Muscle of back (tissue), 11 donors: ENCODE measurements around the gene ZDHHC18. TPM values are rescaled to one million over a fixed set of nuclear protein-coding genes. Genes with fewer than 3 reads are reported as not detected.

Experiments used
- DNase-seq, 3 donors: peaks; one replicate each; pipeline versions ENCODE4 v3.0.0 to v3.0.0-alpha.2; 2013
- polyA plus RNA-seq, 10 donors: library from polyadenylated mRNA; unstranded; fragments of 120-200 nt; gene quantifications; one replicate each; pipeline ENCODE4 v1.2.1, GENCODE V29; 2013; ENCODE audit not compliant: insufficient read length in 10 of 10

Gene ZDHHC18
- polyA plus RNA-seq, 10 donors = 14.5 to 19.7 (median 16.7) TPM

DNA sequence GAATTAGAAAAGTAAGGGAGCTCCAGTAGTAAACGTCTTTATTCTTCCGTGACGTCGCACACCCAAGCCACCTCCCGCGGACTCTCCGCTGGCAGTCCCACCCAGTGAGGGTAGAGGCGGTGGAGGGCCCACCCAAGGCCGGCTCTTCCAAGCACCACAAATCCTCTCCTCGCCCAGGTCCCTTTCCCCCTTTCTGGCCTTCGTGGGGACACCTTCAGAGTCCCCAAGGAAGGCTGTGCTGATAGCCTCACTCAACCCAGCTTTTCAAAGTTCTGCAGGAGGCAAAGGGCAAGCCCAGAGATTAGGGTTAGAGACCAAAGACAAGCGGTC lies 63.9 kb downstream of the ZDHHC18 start:
- no peak for DNase-seq

DNA sequence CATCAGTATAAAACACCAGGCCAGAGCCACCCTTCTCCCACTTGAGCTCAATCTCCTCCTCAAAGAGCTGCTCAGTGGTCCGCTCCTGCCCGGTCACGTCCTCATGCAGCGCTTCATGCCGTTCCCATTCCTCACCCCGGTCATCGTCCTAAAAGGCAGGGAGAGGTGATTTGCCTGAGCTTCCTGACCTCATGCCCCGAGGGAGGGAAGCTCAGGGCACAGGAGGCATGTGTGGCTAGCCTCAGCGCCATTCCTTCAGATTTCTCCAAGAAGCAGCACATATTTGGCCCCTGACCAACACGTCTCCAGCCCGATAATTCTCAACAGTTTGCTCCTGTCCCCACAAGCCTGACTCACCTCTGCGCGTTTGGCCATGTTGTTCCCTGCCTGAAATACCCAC lies 67.8 kb downstream of the ZDHHC18 start:
- DNase-seq = no peak

DNA sequence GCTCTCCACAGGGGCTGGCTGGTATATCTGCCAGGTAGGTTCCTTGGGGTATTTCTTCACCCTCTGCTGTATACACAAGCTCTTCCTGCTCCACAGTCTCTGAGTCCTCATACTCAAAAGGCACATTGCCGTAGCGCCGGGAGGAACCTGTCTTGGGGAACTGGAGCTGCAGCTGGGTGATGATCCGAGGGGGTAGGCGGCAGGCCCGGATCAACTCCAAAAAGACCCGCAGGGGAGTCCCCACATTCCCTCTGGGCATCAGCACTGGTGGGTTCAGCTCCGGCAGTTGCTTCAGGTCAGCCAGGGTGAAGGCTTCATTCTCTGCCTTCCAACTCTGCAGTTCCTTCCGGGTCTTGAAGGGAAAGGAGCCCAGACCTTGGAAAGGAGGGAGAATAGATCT lies 70.9 kb downstream of the ZDHHC18 start:
- DNase-seq = no peak

DNA sequence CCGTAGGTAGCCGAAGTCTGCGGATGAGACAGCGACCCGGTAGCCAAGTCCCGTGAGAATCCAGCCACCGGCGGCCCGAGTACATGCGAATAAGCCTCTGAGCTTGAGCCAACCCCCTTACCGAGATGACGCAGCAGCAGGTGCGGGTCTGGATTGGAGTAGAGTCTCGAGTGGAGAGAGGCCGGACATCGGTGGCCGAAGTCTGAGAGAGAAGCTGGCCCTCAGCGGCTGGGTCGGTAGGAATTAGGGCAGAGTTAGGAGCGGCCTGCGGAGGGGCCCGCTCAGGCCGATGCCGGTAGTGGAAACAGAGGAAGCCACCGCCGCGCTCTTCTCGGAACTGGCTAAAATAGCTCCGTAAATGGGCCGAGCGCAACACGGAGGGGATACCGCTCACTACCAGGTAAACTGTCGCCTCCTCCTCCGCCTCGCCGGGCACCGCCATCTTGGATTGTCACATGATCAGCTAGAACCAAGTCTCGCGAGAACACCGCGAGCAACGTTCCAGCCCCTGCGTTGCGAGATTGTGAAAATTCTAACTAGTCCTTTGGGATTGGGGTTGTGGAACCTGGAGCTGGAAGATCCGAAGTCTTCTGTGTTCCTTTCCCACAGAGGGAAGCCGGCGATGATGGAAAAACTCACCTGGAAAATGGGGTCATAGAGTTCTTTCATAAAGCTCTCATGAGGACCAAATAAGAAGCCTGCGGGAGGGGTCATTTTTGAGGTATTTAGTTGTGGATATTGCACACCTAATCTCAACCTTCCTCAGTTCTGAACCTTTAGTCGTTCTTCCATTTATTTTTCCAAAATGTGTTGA lies 73.7 kb downstream of the ZDHHC18 start, which contains the start of gene GPATCH3:
TSS of gene GPATCH3 (minus strand) at position 467 of the 814 bp plus-strand sequence. CDS start at position 442, 25 bp downstream.
- DNase-seq = peak; percentile 93 to 96 (median 94)

DNA sequence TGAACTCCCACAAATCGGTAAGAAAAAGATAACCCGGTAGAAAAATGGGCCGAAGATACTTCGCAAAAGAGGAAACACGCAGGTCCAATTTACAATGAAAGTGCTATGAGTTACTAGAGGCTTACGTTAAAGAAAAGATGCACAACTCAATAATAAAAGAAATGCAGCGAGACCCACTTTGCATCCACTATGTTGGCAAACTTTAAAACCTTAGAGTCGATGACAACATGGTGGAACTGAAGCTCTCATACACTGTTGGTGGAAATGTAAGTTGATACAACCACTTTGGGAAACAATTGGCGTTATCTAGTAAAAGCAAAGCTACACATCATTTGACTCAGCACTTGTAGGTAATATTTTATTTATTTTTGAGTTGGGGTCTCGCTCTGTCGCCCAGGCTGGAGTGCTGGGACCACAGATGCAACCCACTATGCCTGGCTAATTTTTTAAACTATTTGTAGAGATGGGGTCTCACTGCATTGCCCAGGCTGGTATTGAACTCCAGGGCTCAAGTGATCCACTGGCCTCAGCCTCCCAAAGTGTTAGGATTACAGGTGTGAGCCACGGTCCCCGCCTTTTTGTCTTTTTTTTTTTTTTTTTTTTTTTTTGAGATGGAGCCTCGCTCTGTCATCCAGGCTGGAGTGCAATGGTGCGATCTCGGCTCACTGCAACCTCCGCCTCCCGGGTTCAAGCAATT lies 74.5 kb downstream of the ZDHHC18 start:
- DNase-seq = no peak

Other genes with a start within 250 kb of the ZDHHC18 start
- 10 to 100 TPM; 39.9 to 50.6 (median 45.2) TPM for gene ARID1A, start 130.7 kb upstream of the ZDHHC18 start, polyA plus RNA-seq
- gene PIGV, start 38.7 kb upstream of the ZDHHC18 start, polyA plus RNA-seq = 1 to 10 TPM; 5.3 to 9.8 (median 7.2) TPM
- gene SFN, start 36.5 kb downstream of the ZDHHC18 start, polyA plus RNA-seq = 10 to 100 TPM in 2 of 10 donors, under 1 TPM in 8; 0.17 to 36.0 (median 0.26) TPM
- 10 to 100 TPM; 16.0 to 21.2 (median 17.0) TPM for gene GPN2, start 63.6 kb downstream of the ZDHHC18 start, polyA plus RNA-seq
- gene GPATCH3, start 73.8 kb downstream of the ZDHHC18 start, polyA plus RNA-seq = 10 to 100 TPM in 4 of 10 donors, 1 to 10 TPM in 6; 7.7 to 12.8 (median 9.5) TPM
- under 1 TPM in 1 of 10 donors, not detected in 9; 0.11 TPM for gene NR0B2, start 87.3 kb downstream of the ZDHHC18 start, polyA plus RNA-seq
- gene NUDC, start 95.1 kb downstream of the ZDHHC18 start, polyA plus RNA-seq = 10 to 100 TPM; 43.3 to 69.6 (median 51.7) TPM
- 1 to 10 TPM in 2 of 10 donors, not detected in 8; 1.5 to 1.6 TPM for gene KDF1, start 133.8 kb downstream of the ZDHHC18 start, polyA plus RNA-seq
- gene TRNP1, start 167.0 kb downstream of the ZDHHC18 start, polyA plus RNA-seq = 1 to 10 TPM in 9 of 10 donors, under 1 TPM in 1; 0.80 to 6.2 (median 1.8) TPM
- 1 to 10 TPM in 2 of 10 donors, under 1 TPM in 8; 0.31 to 1.7 (median 0.55) TPM for gene TENT5B, start 186.2 kb downstream of the ZDHHC18 start, polyA plus RNA-seq